Fibroblast of villous mesenchyme (primary cell): Measurements from ENCODE around the gene PRR20A. TPM values are rescaled to one million over a fixed set of nuclear protein-coding genes. Genes with fewer than 3 reads are reported as not detected.
"Not testable (repeated sequence)": the region's sequence is repeated elsewhere in the genome, so short reads cannot be mapped to it uniquely, and the experiment has no call there.

ENCODE experiments used
- DNase-seq: peaks from one replicate; pipeline ENCODE4 v3.0.0-alpha.2; 2010; ENCODE audit warnings: low read depth
- H3K4me3 ChIP-seq: 2 replicates; pipeline ENCODE4 v1.5.1; 2011; ENCODE audit warnings: low read depth, mild to moderate bottlenecking, low read length
- CTCF ChIP-seq: IDR thresholded peaks from 2 replicates; pipeline ENCODE4 v1.5.1; 2012; ENCODE audit warnings: low read depth, mild to moderate bottlenecking, low read length; ENCODE audit not compliant: insufficient read depth
- small RNA-seq: library from RNA; depleted of rRNA; stranded (forward); fragments of <200 nt; gene quantifications from one replicate; pipeline ENCODE3, GENCODE V24; 2012
- total RNA-seq: library from RNA; depleted of rRNA; stranded (reverse); fragments of >200 nt; gene quantifications from 2 replicates; pipeline ENCODE4 v1.2.3, GENCODE V29; 2012

The PRR20A gene
- total RNA-seq, 1 donor: not detected

- DNase-seq, H3K4me3 ChIP-seq: not testable (repeated sequence)
Measured at GRCh38 chr13:57160332-57160731, 19.6 kb downstream of the PRR20A start, which contains the start of gene PRR20D. Gene PRR20D, plus strand, starts transcription at chr13:57160632. Its CDS starts 387 bp downstream, at chr13:57161019.

- not testable (repeated sequence) for DNase-seq, H3K4me3 ChIP-seq
Measured at GRCh38 chr13:57166897-57167296, 26.2 kb downstream of the PRR20A start, which contains the start of gene PRR20E. Gene PRR20E, plus strand, starts transcription at chr13:57167197. Its CDS starts 387 bp downstream, at chr13:57167584.

GRCh38 chr13:57191667-57192066 lies 50.9 kb downstream of the PRR20A start:
- TF ChIP-seq CTCF: no peak
- DNase-seq: no peak
- H3K4me3 ChIP-seq: no peak overlapping the region

Small RNA genes lying within 50 kb of the gene (small RNA-seq; reads per million reads assigned to genes)
- not detected for gene PRR20FP

Other genes with a start within 250 kb of the PRR20A start
- not detected in 2 replicates for gene PRR20B, start 6.6 kb downstream of the PRR20A start, total RNA-seq
- not detected in 2 replicates for gene PRR20C, start 13.1 kb downstream of the PRR20A start, total RNA-seq
- not detected in 2 replicates for gene PRR20D, start 19.7 kb downstream of the PRR20A start, total RNA-seq
- not detected in 2 replicates for gene PRR20E, start 26.3 kb downstream of the PRR20A start, total RNA-seq